Loucy (cell line): Measurements from ENCODE around the gene CLTCL1.

Experiments
- H2AFZ ChIP-seq: fragments of 200-600 bp; sonication (generic); 2 replicates; pipeline ENCODE4 v1.6.0; 2016; ENCODE audit warnings: antibody characterized with exemption, mild to moderate bottlenecking, low read length, moderate library complexity
- H3F3A ChIP-seq: fragments of 200-600 bp; 2 replicates; pipeline ENCODE4 v1.6.0; 2016; ENCODE audit warnings: antibody characterized with exemption, low read depth, mild to moderate bottlenecking
- H3K27me3 ChIP-seq: fragments of 200-600 bp; sonication (generic); 2 replicates; pipeline ENCODE4 v1.6.1; 2014; ENCODE audit warnings: low read length, mild to moderate bottlenecking; ENCODE audit not compliant: insufficient read depth, poor library complexity, severe bottlenecking
- H3K36me3 ChIP-seq: fragments of 200-600 bp; sonication (generic); 2 replicates; pipeline ENCODE4 v1.6.1; 2016; ENCODE audit warnings: low read length; ENCODE audit not compliant: insufficient read depth
- H3K4me1 ChIP-seq: fragments of 200-600 bp; sonication (generic); 2 replicates; pipeline ENCODE4 v1.5.1; 2014; ENCODE audit warnings: low read length, mild to moderate bottlenecking; ENCODE audit not compliant: insufficient read depth, poor library complexity, severe bottlenecking
- H3K4me2 ChIP-seq: fragments of 200-600 bp; sonication (generic); 2 replicates; pipeline ENCODE4 v1.6.0; 2014; ENCODE audit warnings: antibody characterized with exemption, low read length, low read depth, mild to moderate bottlenecking; ENCODE audit not compliant: poor library complexity, severe bottlenecking
- H3K4me3 ChIP-seq: fragments of 200-600 bp; sonication (generic); 2 replicates; pipeline ENCODE4 v1.5.1; 2014; ENCODE audit warnings: low read length, mild to moderate bottlenecking, mixed read lengths; ENCODE audit not compliant: poor library complexity, severe bottlenecking
- H3K79me2 ChIP-seq: fragments of 200-600 bp; sonication (generic); 2 replicates; pipeline ENCODE4 v1.6.1; 2014; ENCODE audit warnings: low read length; ENCODE audit not compliant: insufficient read depth
- H3K9ac ChIP-seq: fragments of 200-600 bp; sonication (generic); 2 replicates; pipeline ENCODE4 v1.6.0; 2014; ENCODE audit warnings: mild to moderate bottlenecking, low read depth, low read length, moderate library complexity; ENCODE audit not compliant: poor library complexity, severe bottlenecking
- H3K9me2 ChIP-seq: fragments of 200-600 bp; sonication (generic); replicated peaks from 2 replicates; pipeline ENCODE4 v1.6.1; 2016; ENCODE audit warnings: low read depth, low read length, mixed read lengths
- H3K9me3 ChIP-seq: fragments of 200-600 bp; sonication (generic); 2 replicates; pipeline ENCODE4 v1.6.1; 2014; ENCODE audit warnings: mild to moderate bottlenecking, antibody characterized with exemption, low read length, low read depth; ENCODE audit not compliant: insufficient read depth
- H4K20me1 ChIP-seq: fragments of 200-600 bp; sonication (generic); 2 replicates; pipeline ENCODE4 v1.6.0; 2014; ENCODE audit warnings: antibody characterized with exemption, low read length, mild to moderate bottlenecking; ENCODE audit not compliant: insufficient read depth, poor library complexity, severe bottlenecking
- EZH2phosphoT487 ChIP-seq: fragments of 200-600 bp; IDR thresholded peaks from 2 replicates; pipeline ENCODE4 v1.6.1; 2018; ENCODE audit warnings: antibody characterized with exemption, mild to moderate bottlenecking, moderate library complexity, borderline replicate concordance
- TF ChIP-seq, protein P1 (sequence below): fragments of 200-600 bp; sonication (generic); conservative IDR thresholded peaks from 2 replicates; pipeline ENCODE4 v1.5.1; 2014; ENCODE audit warnings: mild to moderate bottlenecking, antibody characterized with exemption, low read length

The CLTCL1 gene

DNA sequence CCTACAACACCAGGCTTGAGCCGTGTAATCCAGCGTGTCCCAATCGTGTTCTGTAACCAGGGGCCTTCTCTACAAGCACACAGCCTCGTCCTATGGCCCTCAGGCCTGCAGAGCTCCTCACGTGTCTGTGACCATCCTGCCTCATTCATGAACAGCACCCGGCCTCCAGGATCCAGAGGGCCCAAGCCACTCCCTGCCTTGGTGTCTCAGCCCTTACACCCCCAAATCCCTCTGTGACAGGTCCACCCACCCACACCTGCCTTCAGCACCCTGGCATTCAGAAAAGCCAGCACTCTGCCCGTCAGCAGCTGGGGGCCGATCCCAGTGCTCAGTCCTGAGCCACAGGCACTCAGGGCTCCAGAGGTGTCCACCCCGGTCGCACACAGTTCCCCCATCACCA, 154.6 kb downstream of the CLTCL1 start:
- H4K20me1 ChIP-seq, result no peaks in the 10 kb centered on the region

DNA sequence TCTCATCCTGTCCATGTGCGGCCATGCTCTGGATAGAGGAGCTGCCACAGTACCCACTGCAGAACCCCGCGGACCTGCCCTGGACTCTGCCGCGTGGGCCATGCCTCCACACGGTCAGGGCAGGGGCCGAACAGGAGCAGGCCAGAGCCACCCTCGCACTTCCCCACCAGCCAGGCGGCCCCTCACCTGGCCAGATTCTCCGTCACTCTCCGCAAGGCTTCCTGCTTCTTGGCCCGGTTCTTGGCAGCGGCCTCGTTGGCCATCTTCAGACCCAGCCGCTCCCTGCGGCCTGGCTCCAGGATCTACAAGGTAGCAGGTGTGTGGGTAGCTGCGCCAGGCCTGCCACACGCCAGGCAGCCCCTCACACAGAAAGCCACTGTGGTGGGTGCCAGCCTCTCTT, 156.6 kb downstream of the CLTCL1 start:
- H3F3A ChIP-seq, result no peaks in the 10 kb centered on the region
- no peaks in the 10 kb centered on the region for H4K20me1 ChIP-seq
- H3K4me1 ChIP-seq, result no peaks in the 10 kb centered on the region
- no peaks in the 10 kb centered on the region for H3K79me2 ChIP-seq
- no peak overlapping the region for H3K4me2 ChIP-seq
- H3K9me2 ChIP-seq, result no peaks in the 10 kb centered on the region
- H3K4me3 ChIP-seq, result no peak overlapping the region
- H3K9ac ChIP-seq, result no peak overlapping the region
- peaks cover 16% of the 10 kb centered on the region; the same call in 1 of the 2 replicates for H3K36me3 ChIP-seq
- H3K27me3 ChIP-seq, result no peaks in the 10 kb centered on the region
- TF ChIP-seq, protein P1, sequence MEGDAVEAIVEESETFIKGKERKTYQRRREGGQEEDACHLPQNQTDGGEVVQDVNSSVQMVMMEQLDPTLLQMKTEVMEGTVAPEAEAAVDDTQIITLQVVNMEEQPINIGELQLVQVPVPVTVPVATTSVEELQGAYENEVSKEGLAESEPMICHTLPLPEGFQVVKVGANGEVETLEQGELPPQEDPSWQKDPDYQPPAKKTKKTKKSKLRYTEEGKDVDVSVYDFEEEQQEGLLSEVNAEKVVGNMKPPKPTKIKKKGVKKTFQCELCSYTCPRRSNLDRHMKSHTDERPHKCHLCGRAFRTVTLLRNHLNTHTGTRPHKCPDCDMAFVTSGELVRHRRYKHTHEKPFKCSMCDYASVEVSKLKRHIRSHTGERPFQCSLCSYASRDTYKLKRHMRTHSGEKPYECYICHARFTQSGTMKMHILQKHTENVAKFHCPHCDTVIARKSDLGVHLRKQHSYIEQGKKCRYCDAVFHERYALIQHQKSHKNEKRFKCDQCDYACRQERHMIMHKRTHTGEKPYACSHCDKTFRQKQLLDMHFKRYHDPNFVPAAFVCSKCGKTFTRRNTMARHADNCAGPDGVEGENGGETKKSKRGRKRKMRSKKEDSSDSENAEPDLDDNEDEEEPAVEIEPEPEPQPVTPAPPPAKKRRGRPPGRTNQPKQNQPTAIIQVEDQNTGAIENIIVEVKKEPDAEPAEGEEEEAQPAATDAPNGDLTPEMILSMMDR, result no peak
- H2AFZ ChIP-seq, result no peak overlapping the region
- no peaks in the 10 kb centered on the region for H3K9me3 ChIP-seq

More for the DNA sequence above, 154.6 kb downstream of the CLTCL1 start:
- H3K79me2 ChIP-seq, result no peaks in the 10 kb centered on the region
- H3K36me3 ChIP-seq, result peaks cover 25% of the 10 kb centered on the region; the same call in 1 of the 2 replicates
- H3K27me3 ChIP-seq, result no peaks in the 10 kb centered on the region
- no peak overlapping the region for H3K9ac ChIP-seq
- no peaks in the 10 kb centered on the region for H3F3A ChIP-seq
- no peaks in the 10 kb centered on the region for H3K9me2 ChIP-seq
- H3K4me2 ChIP-seq, result no peak overlapping the region
- TF ChIP-seq, protein P1, result no peak
- TF ChIP-seq EZH2phosphoT487, result no peak
- no peak overlapping the region for H2AFZ ChIP-seq
- no peaks in the 10 kb centered on the region for H3K4me1 ChIP-seq
- H3K9me3 ChIP-seq, result no peaks in the 10 kb centered on the region
- no peak overlapping the region for H3K4me3 ChIP-seq

DNA sequence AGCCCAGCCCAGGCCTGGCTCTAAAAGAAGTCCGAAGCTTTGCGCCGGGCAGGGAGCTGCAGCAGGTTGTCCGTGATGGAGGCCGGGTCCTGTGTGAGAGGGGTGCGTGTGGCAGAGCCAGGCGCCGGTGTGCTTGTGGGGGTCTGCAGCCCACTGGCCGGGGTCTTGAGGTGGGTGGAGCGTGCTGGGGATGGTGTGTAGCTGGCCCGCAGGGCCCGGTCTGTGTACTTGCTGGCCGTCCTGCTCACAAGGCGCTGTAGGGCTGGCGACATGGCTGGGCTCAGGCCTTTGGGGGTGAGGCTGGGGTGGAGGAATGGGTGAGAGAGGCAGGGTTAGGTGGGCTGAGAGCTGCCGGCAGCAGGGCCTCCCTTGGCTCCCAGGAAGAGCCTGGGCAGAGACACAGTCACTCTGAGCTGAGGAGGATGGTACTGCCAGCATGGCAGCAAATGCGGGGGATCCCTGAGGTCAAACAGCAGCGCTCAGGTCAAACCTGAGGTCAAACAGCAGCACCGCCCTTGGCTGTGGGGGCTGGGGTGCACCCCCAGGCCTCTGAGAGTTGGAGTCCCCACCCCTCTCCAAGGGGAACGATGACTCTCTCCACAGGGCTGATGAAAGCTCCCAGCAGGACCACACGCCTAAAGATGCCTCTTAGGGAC, 157.2 kb downstream of the CLTCL1 start:
- no peaks in the 10 kb centered on the region for H3K27me3 ChIP-seq
- no peaks in the 10 kb centered on the region for H4K20me1 ChIP-seq
- H3K4me1 ChIP-seq, result no peaks in the 10 kb centered on the region
- TF ChIP-seq, protein P1, result no peak
- no peak for TF ChIP-seq EZH2phosphoT487
- H3K9me3 ChIP-seq, result no peaks in the 10 kb centered on the region
- no peak overlapping the region for H3K4me3 ChIP-seq
- peaks cover 12% of the 10 kb centered on the region; the same call in 1 of the 2 replicates for H3K36me3 ChIP-seq
- H2AFZ ChIP-seq, result no peak overlapping the region
- H3K9me2 ChIP-seq, result no peaks in the 10 kb centered on the region
- no peak overlapping the region for H3K4me2 ChIP-seq
- no peaks in the 10 kb centered on the region for H3F3A ChIP-seq
- no peak overlapping the region for H3K9ac ChIP-seq
- H3K79me2 ChIP-seq, result no peaks in the 10 kb centered on the region
